Lower lobe of right lung (tissue), 2 donors: ENCODE data around the gene TMEM26. TPM values are rescaled to one million over a fixed set of nuclear protein-coding genes. Genes with fewer than 3 reads are reported as not detected.

Experiments used
- ATAC-seq, 2 donors: fragments of 200-7000 bp; cut with Tn5 transposase; one replicate each; pipeline ENCODE4 v1.9.1; 2020 to 2022; ENCODE audit warnings: mild to moderate bottlenecking in 2 of 2, moderate library complexity in 2 of 2
- DNase-seq: peaks from one replicate; pipeline ENCODE4 v3.0.0-alpha.2; 2020
- H3K27ac ChIP-seq: fragments of 200-600 bp; one replicate; pipeline ENCODE4 v1.8.0; 2022
- H3K27me3 ChIP-seq: fragments of 200-600 bp; one replicate; pipeline ENCODE4 v1.8.0; 2022; ENCODE audit warnings: low read depth
- H3K36me3 ChIP-seq: fragments of 200-600 bp; one replicate; pipeline ENCODE4 v1.8.0; 2022; ENCODE audit warnings: mild to moderate bottlenecking
- H3K4me1 ChIP-seq: fragments of 200-600 bp; one replicate; pipeline ENCODE4 v1.8.0; 2022
- H3K4me3 ChIP-seq: fragments of 200-600 bp; one replicate; pipeline ENCODE4 v1.8.0; 2022; ENCODE audit warnings: mild to moderate bottlenecking
- H3K9me3 ChIP-seq: fragments of 200-600 bp; one replicate; pipeline ENCODE4 v1.8.0; 2022
- CTCF ChIP-seq: fragments of 200-600 bp; IDR thresholded peaks from one replicate; pipeline ENCODE4 v1.8.0; 2022; ENCODE audit warnings: antibody characterized with exemption, mild to moderate bottlenecking
- intact Hi-C: fragments of 100-400 bp; cut with DNase I; formaldehyde crosslinking; loops from one replicate; pipeline ENCODE4 v1.11.0; 2022
- total RNA-seq: library from RNA; stranded (reverse); fragmentation: NEBNext Ultra II Directional; extraction: Animal tissue kit (Norgen Biotek cat#: 25700); gene quantifications from one replicate; pipeline ENCODE4 v1.2.1, GENCODE V29; 2021
- donor health status: DM: no; HTN: yes; CAD: no; lungs with severe emphysema.

Gene TMEM26
- total RNA-seq, 1 donor from 2014 or later = 1.1 TPM

DNA sequence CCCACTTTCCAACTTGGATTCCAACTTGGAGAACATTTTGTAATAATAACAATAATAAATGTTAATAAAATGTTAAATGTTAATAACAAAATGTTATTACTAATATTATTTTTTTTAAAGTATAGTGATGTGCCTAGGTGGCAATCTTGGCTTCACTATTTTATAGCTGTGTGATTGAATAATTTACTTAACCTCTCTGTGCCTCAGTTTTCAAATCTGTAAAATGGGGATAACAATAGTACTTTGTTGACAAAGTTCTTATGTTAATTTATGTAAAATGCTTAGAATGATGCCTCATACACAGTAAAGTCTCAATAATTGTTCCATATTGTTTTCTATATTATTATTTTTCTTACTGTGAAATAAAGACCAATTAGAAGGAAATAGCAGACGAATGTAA lies 23.3 kb upstream of the TMEM26 start:
- no peak for TF ChIP-seq CTCF
- peaks cover 4% of the 10 kb centered on the region for H3K4me1 ChIP-seq
- intact Hi-C loops = no loop called here
- no peak overlapping the region for H3K27ac ChIP-seq
- H3K9me3 ChIP-seq = no peaks in the 10 kb centered on the region
- DNase-seq (no peak), ATAC-seq (no peak)
- H3K36me3 ChIP-seq = no peaks in the 10 kb centered on the region
- H3K4me3 ChIP-seq = no peak overlapping the region
- H3K27me3 ChIP-seq = no peaks in the 10 kb centered on the region

- no peaks in the 10 kb centered on the region for H3K9me3 ChIP-seq
- ATAC-seq (no peak), DNase-seq (no peak)
- H3K4me3 ChIP-seq = no peak overlapping the region
- peaks cover 4% of the 10 kb centered on the region for H3K4me1 ChIP-seq
- H3K36me3 ChIP-seq = no peaks in the 10 kb centered on the region
- H3K27me3 ChIP-seq = no peaks in the 10 kb centered on the region
- no peak for TF ChIP-seq CTCF
- intact Hi-C loops = no loop called here
- no peak overlapping the region for H3K27ac ChIP-seq
These were observed 22.3 kb upstream of the TMEM26 start for GRCh38 chr10:61475449-61475873.

- Histone ChIP-seq H3K4me3 (no peak overlapping the region), H3K27ac (no peak overlapping the region), H3K36me3 (no peaks in the 10 kb centered on the region), H3K27me3 (no peaks in the 10 kb centered on the region), H3K9me3 (no peaks in the 10 kb centered on the region), H3K4me1 (peaks cover 4% of the 10 kb centered on the region)
- ATAC-seq (peak in 1 of 2 donors; percentile 29), DNase-seq (no peak)
- intact Hi-C loops = no loop called here
- no peak for TF ChIP-seq CTCF
These were observed 19.0 kb upstream of the TMEM26 start for GRCh38 chr10:61472090-61472674.

DNA sequence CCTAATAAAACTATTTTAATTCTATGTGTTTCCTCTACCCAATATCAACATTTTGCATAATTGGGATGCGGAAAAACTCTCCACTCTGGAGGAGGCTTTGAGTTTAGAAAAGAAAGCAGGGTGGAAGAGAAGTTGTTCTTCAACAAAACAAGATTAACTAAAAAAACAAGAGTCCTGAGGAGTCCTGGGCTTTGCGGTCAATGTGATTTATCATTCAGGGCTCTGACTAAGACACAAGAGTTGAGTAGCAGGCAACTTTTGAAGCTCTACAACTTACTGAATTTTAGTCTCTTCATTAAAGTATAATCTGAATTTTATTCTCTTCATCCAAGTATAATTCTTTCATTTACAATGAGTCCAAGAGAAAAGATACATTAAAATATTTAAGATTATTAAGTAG lies 18.3 kb upstream of the TMEM26 start:
- Histone ChIP-seq H3K4me1 (peaks cover 4% of the 10 kb centered on the region), H3K4me3 (no peak overlapping the region), H3K27me3 (no peaks in the 10 kb centered on the region), H3K27ac (no peak overlapping the region), H3K36me3 (no peaks in the 10 kb centered on the region), H3K9me3 (no peaks in the 10 kb centered on the region)
- TF ChIP-seq CTCF = no peak
- DNase-seq (no peak), ATAC-seq (no peak)
- intact Hi-C loops = no loop called here

GRCh38 chr10:61470740-61471139 lies 17.6 kb upstream of the TMEM26 start:
- Histone ChIP-seq H3K4me1 (peaks cover 4% of the 10 kb centered on the region), H3K9me3 (no peaks in the 10 kb centered on the region)
- TF ChIP-seq CTCF = no peak

More at GRCh38 chr10:61470740-61471139, 17.6 kb upstream of the TMEM26 start:
- intact Hi-C loops = no loop called here
- ATAC-seq (no peak), DNase-seq (no peak)
- Histone ChIP-seq H3K4me3 (no peak overlapping the region), H3K36me3 (no peaks in the 10 kb centered on the region), H3K27me3 (no peaks in the 10 kb centered on the region), H3K27ac (no peak overlapping the region)
